H1 (cell line): Measurements from ENCODE around the gene NOL9. TPM values are rescaled to one million over a fixed set of nuclear protein-coding genes. Genes with fewer than 3 reads are reported as not detected.

ENCODE experiments used
- CEBPB ChIP-seq: IDR thresholded peaks from 2 replicates; pipeline ENCODE4 v1.6.1; 2012; ENCODE audit warnings: low read depth, low read length
- polyA plus RNA-seq, 7 experiments: library from polyadenylated mRNA; depleted of rRNA in 3 of 7; stranded (reverse) in 5 of 7; unstranded in 2 of 7; fragments of >200 nt in 5 of 7; fragments of 200-250 nt in 2 of 7; gene quantifications; 1 replicate in 5 of 7; 2 replicates in 1 of 7; 4 replicates in 1 of 7; pipeline versions ENCODE4 v1.2.1 to v1.2.3, GENCODE V29; 2011 to 2013; ENCODE audit warnings: missing spikeins in 2 of 7, mixed read lengths in 2 of 7
- total RNA-seq: library from RNA; stranded (reverse); fragmentation: NEBNext Ultra II Directional; extraction: Animal tissue kit (Norgen Biotek cat#: 25700); gene quantifications from 2 replicates; pipeline ENCODE4 v1.2.1, GENCODE V29; 2021

Gene NOL9
- total and polyA plus RNA-seq, 2 of the 8 experiments (the other 6 are each of a cell fraction or from before 2014, with no cell fraction given): 17.1 to 38.1 TPM

DNA sequence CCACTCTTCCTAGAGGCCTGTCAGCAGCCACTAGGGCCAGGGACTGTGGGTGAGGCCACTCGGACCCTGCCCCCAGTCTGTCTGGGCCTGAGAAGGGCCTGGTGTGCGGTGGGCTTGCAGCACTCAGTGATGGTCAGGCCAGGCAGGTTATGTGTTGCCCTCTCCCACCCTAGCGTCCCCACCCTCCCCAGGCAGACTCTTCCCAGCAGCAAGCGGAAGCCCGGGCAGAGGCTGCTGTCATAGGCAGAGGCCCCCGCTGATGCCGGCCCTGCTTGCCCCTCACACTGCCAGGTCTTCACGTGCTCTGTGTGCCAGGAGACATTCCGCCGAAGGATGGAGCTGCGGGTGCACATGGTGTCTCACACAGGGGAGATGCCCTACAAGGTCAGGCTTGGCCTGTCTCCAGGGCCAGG, 32.1 kb upstream of the NOL9 start (continued):
- TF ChIP-seq CEBPB: no peak
